Measurements from ENCODE around the gene PAGE1. TPM values are rescaled to one million over a fixed set of nuclear protein-coding genes. Genes with fewer than 3 reads are reported as not detected.

PAGE1 gene
- total and polyA plus RNA-seq, 4 donors: not detected

DNA sequence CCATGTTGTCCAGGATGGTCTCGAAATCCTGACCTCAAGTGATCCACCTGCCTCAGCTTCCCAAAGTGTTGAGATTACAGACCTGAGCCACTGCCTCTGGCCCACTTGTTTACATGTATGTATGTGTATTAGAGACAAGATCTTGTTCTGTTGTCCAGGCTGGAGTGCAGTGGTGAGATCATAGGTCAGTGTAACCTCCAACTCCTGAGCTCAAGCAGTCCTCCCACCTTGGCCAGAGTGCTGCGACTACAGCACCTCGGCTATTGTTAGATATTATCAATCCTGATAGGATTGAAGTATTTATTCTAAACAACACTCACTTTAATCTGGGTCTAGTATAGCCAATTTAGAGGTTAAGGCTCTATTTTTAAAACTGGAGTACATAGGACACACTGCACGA is 36.0 kb downstream of the PAGE1 start (continued):
- TF ChIP-seq GABPA (IDR thresholded peaks at IDR 0.05 in 1 of 2, conservative IDR thresholded peaks at IDR 0.05 in 1 of 2) (no peak), FOXA2 (IDR thresholded peaks at IDR 0.05) (no peak), TAF1 (conservative IDR thresholded peaks at IDR 0.05) (no peak)
- TF ChIP-seq, protein P1, sequence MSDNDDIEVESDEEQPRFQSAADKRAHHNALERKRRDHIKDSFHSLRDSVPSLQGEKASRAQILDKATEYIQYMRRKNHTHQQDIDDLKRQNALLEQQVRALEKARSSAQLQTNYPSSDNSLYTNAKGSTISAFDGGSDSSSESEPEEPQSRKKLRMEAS (IDR thresholded peaks at IDR 0.05): no peak

- Histone ChIP-seq H3K9me3 (ENCODE audit: control insufficient read depth in 4 of 4, low read length in 3 of 4) (no peaks in the 10 kb centered on the region), H3K27ac (ENCODE audit: low read depth in 1 of 2, low read length in 2 of 2) (no peak overlapping the region), H3K4me1 (ENCODE audit: control insufficient read depth in 4 of 4, insufficient read depth in 4 of 4, low read length in 3 of 4) (no peaks in the 10 kb centered on the region), H3K9ac (ENCODE audit: low read depth in 1 of 2, low read length in 2 of 2) (no peak overlapping the region), H3K4me3 (ENCODE audit: low read depth in 1 of 3, low read length in 3 of 3) (no peak overlapping the region), H3K27me3 (ENCODE audit: control insufficient read depth in 4 of 4, insufficient read depth in 4 of 4, low read length in 3 of 4) (no peaks in the 10 kb centered on the region), H3K36me3 (ENCODE audit: control insufficient read depth in 4 of 4, insufficient read depth in 3 of 4, low read depth in 1 of 4, low read length in 3 of 4) (no peaks in the 10 kb centered on the region)
- no peak for TF ChIP-seq CTCF (IDR thresholded peaks at IDR 0.05; ENCODE audit: low read depth, low read length, missing input control)
- TF ChIP-seq ZBTB33 (IDR thresholded peaks at IDR 0.05): no peak
- TF ChIP-seq, protein P2, sequence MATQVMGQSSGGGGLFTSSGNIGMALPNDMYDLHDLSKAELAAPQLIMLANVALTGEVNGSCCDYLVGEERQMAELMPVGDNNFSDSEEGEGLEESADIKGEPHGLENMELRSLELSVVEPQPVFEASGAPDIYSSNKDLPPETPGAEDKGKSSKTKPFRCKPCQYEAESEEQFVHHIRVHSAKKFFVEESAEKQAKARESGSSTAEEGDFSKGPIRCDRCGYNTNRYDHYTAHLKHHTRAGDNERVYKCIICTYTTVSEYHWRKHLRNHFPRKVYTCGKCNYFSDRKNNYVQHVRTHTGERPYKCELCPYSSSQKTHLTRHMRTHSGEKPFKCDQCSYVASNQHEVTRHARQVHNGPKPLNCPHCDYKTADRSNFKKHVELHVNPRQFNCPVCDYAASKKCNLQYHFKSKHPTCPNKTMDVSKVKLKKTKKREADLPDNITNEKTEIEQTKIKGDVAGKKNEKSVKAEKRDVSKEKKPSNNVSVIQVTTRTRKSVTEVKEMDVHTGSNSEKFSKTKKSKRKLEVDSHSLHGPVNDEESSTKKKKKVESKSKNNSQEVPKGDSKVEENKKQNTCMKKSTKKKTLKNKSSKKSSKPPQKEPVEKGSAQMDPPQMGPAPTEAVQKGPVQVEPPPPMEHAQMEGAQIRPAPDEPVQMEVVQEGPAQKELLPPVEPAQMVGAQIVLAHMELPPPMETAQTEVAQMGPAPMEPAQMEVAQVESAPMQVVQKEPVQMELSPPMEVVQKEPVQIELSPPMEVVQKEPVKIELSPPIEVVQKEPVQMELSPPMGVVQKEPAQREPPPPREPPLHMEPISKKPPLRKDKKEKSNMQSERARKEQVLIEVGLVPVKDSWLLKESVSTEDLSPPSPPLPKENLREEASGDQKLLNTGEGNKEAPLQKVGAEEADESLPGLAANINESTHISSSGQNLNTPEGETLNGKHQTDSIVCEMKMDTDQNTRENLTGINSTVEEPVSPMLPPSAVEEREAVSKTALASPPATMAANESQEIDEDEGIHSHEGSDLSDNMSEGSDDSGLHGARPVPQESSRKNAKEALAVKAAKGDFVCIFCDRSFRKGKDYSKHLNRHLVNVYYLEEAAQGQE (IDR thresholded peaks at IDR 0.05): no peak
- no peak for TF ChIP-seq RAD21 (IDR thresholded peaks at IDR 0.05)
- TF ChIP-seq FOXA1 (IDR thresholded peaks at IDR 0.05): no peak
- no peak for TF ChIP-seq HNF4G (IDR thresholded peaks at IDR 0.05)
- no peak for TF ChIP-seq NR2F2 (IDR thresholded peaks at IDR 0.05)
- TF ChIP-seq GABPA (IDR thresholded peaks at IDR 0.05 in 1 of 2, conservative IDR thresholded peaks at IDR 0.05 in 1 of 2): no peak
- no peak for TF ChIP-seq ATF3 (IDR thresholded peaks at IDR 0.05)
- TF ChIP-seq, protein P1 (IDR thresholded peaks at IDR 0.05): no peak
- TF ChIP-seq JUND (IDR thresholded peaks at IDR 0.05): no peak
- TF ChIP-seq TAF1 (conservative IDR thresholded peaks at IDR 0.05): no peak
- TF ChIP-seq SP1 (IDR thresholded peaks at IDR 0.05): no peak
- TF ChIP-seq RXRA (IDR thresholded peaks at IDR 0.05): no peak
- no peak for TF ChIP-seq HNF4A (conservative IDR thresholded peaks at IDR 0.05)
- 68% methylated on average over 3 of the region's 3 CpGs for WGBS
- no peak for DNase-seq (ENCODE audit: low spot score)
Observed at GRCh38 chrX:49656533-49656932, 39.3 kb downstream of the PAGE1 start.

Measured in liver (tissue), 9 donors.